ENCODE data around the gene PRDM16. TPM values are rescaled to one million over a fixed set of nuclear protein-coding genes. Genes with fewer than 3 reads are reported as not detected.

The PRDM16 gene
- total RNA-seq, 1 experiment from 2014 or later = 22.3 TPM

GRCh38 chr1:3133686-3134085 is 64.7 kb downstream of the PRDM16 start:
- in situ Hi-C loops (cut with HindIII; ENCODE audit: low pct_unique_long_range_greater_than_20kb, low sequenced_read_pairs) (no loop called here), intact Hi-C loops (cut with micrococcal nuclease; ENCODE audit: unreplicated experiment) (no loop called here)
- H3K4me3 ChIP-seq (ENCODE audit: low read depth in 2 of 2, low read length in 2 of 2) = no peak overlapping the region
- no TSS peak for BruUV-seq (replicated peaks)
- ChIA-PET CTCF (no interaction called here), POLR2A (no interaction called here)
- DNase-seq (ENCODE audit: low read depth, low spot score) = no peak
- H3K4me1 ChIP-seq (ENCODE audit: control insufficient read depth, insufficient read depth, low read length) = peaks cover 15% of the 10 kb centered on the region; the same call in 1 of the 2 replicates
- no peaks in the 10 kb centered on the region for H3K36me3 ChIP-seq (ENCODE audit: control insufficient read depth, insufficient read depth, low read length)
- H3K27ac ChIP-seq (ENCODE audit: low read length) = no peak overlapping the region
- no peak for ATAC-seq
- TF ChIP-seq TCF7L2 (IDR thresholded peaks at IDR 0.05; ENCODE audit: low read depth, low read length) (no peak), POLR2AphosphoS5 (IDR thresholded peaks at IDR 0.05; ENCODE audit: low read depth, low read length) (no peak), CTCF (IDR thresholded peaks at IDR 0.05) (no peak), REST (IDR thresholded peaks at IDR 0.05; ENCODE audit: insufficient read depth in 1 of 2, low read depth in 2 of 2, low read length in 1 of 2) (no peak), SIN3A (IDR thresholded peaks at IDR 0.05; ENCODE audit: borderline replicate concordance, insufficient read depth, low read depth, low read length) (no peak)
- no peaks in the 10 kb centered on the region for H3K27me3 ChIP-seq (ENCODE audit: control insufficient read depth, insufficient read depth, low read length)
- no peaks in the 10 kb centered on the region for H3K9me3 ChIP-seq (ENCODE audit: control insufficient read depth, insufficient read depth, low read depth, low read length)

DNA sequence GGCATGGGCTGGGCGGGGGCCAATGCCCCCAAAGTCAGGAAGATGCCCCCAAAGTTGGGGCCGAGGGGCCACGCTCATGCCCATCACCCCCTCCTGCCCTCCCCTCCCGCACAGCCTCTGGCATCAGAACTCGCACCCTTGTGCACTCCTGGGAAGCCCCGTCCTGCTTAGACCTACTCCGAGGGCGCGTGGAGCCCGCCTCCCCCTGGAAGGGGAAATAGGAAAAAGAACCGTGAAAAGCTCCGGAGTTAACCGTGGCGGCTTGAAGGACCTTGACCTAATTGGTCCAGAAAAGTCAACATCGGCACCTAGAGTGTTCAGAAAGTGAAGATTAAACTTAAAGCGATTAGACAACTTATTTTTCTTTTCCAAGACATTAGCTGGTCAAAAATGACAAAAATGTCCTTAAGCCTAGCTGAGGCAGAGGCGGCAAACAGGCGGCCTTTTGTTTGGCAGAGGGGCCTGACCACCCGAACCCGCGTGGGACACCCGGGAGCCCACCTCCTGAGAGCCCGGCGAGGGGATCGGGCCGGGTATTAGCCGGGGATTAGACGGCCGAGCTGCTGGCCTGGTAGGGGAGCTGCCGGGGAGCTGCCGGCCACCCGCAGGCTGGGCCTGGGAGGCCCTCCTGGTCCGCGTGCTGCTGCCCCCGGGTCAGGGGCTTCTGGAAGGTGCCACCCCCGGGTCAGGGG is 65.5 kb downstream of the PRDM16 start:
- CTCF ChIA-PET = no interaction called here

More for the DNA sequence above, 65.5 kb downstream of the PRDM16 start:
- POLR2A ChIA-PET = no interaction called here
- H3K27ac ChIP-seq (ENCODE audit: low read length) = no peak overlapping the region
- no peaks in the 10 kb centered on the region for H3K27me3 ChIP-seq (ENCODE audit: control insufficient read depth, insufficient read depth, low read length)
- no peaks in the 10 kb centered on the region for H3K9me3 ChIP-seq (ENCODE audit: control insufficient read depth, insufficient read depth, low read depth, low read length)
- in situ Hi-C loops (cut with HindIII; ENCODE audit: low pct_unique_long_range_greater_than_20kb, low sequenced_read_pairs) = no loop called here
- ATAC-seq (no peak), DNase-seq (ENCODE audit: low read depth, low spot score) (no peak)
- no TSS peak for BruUV-seq (replicated peaks)
- H3K36me3 ChIP-seq (ENCODE audit: control insufficient read depth, insufficient read depth, low read length) = no peaks in the 10 kb centered on the region
- peaks cover 15% of the 10 kb centered on the region; the same call in 1 of the 2 replicates for H3K4me1 ChIP-seq (ENCODE audit: control insufficient read depth, insufficient read depth, low read length)
- H3K4me3 ChIP-seq (ENCODE audit: low read depth in 2 of 2, low read length in 2 of 2) = no peak overlapping the region
- intact Hi-C loops (cut with micrococcal nuclease; ENCODE audit: unreplicated experiment) = no loop called here
- no peak for TF ChIP-seq TCF7L2 (IDR thresholded peaks at IDR 0.05; ENCODE audit: low read depth, low read length)
- TF ChIP-seq POLR2AphosphoS5 (IDR thresholded peaks at IDR 0.05; ENCODE audit: low read depth, low read length) = no peak
- no peak for TF ChIP-seq REST (IDR thresholded peaks at IDR 0.05; ENCODE audit: insufficient read depth in 1 of 2, low read depth in 2 of 2, low read length in 1 of 2)
- TF ChIP-seq CTCF (IDR thresholded peaks at IDR 0.05) = no peak
- TF ChIP-seq SIN3A (IDR thresholded peaks at IDR 0.05; ENCODE audit: borderline replicate concordance, insufficient read depth, low read depth, low read length) = no peak
